Tibial artery (tissue), 4 donors: ENCODE data around the gene PTPRA.

Experiments
- DNase-seq, 2 donors: peaks; one replicate each; pipeline ENCODE4 v3.0.0-alpha.2; 2019
- H3K27ac ChIP-seq, 2 donors: fragments of 200-600 bp; sonication (generic) in 1 of 2; 1 replicate in 1 of 2; 2 replicates in 1 of 2; pipeline ENCODE4 v1.5.1; 2018 to 2019; ENCODE audit warnings: mild to moderate bottlenecking in 1 of 2
- H3K27me3 ChIP-seq, 2 donors: fragments of 200-600 bp; sonication (generic) in 1 of 2; one replicate each; pipeline versions ENCODE4 v1.5.1 to v1.6.0; 2016 to 2019
- H3K36me3 ChIP-seq, 3 donors: fragments of 200-600 bp; sonication (generic) in 2 of 3; one replicate each; pipeline ENCODE4 v1.5.1; 2016 to 2019; ENCODE audit warnings: mild to moderate bottlenecking in 2 of 3
- H3K4me1 ChIP-seq, 4 donors: fragments of 200-600 bp; sonication (generic) in 2 of 4; 1 replicate in 3 of 4; 2 replicates in 1 of 4; pipeline ENCODE4 v1.5.1; 2016 to 2019
- H3K4me3 ChIP-seq, 2 donors: fragments of 200-600 bp; sonication (generic) in 1 of 2; 1 replicate in 1 of 2; 2 replicates in 1 of 2; pipeline ENCODE4 v1.5.1; 2018 to 2019; ENCODE audit warnings: mild to moderate bottlenecking in 2 of 2
- H3K9me3 ChIP-seq, 3 donors: fragments of 200-600 bp; sonication (generic) in 1 of 3; one replicate each; pipeline ENCODE4 v1.5.1; 2016 to 2019
- CTCF ChIP-seq, 2 experiments: fragments of 200-600 bp in 1 of 2; fragments of 450-650 bp in 1 of 2; IDR thresholded peaks; one replicate each; pipeline ENCODE4 v1.5.1; 2017 to 2019; ENCODE audit warnings: antibody characterized with exemption in 2 of 2, mild to moderate bottlenecking in 1 of 2, moderate library complexity in 1 of 2
- intact Hi-C: fragments of 100-400 bp; cut with DNase I; formaldehyde crosslinking; loops from one replicate; pipeline ENCODE4 v1.15.0; 2023; ENCODE audit warnings: low total_unique reads

PTPRA gene

DNA sequence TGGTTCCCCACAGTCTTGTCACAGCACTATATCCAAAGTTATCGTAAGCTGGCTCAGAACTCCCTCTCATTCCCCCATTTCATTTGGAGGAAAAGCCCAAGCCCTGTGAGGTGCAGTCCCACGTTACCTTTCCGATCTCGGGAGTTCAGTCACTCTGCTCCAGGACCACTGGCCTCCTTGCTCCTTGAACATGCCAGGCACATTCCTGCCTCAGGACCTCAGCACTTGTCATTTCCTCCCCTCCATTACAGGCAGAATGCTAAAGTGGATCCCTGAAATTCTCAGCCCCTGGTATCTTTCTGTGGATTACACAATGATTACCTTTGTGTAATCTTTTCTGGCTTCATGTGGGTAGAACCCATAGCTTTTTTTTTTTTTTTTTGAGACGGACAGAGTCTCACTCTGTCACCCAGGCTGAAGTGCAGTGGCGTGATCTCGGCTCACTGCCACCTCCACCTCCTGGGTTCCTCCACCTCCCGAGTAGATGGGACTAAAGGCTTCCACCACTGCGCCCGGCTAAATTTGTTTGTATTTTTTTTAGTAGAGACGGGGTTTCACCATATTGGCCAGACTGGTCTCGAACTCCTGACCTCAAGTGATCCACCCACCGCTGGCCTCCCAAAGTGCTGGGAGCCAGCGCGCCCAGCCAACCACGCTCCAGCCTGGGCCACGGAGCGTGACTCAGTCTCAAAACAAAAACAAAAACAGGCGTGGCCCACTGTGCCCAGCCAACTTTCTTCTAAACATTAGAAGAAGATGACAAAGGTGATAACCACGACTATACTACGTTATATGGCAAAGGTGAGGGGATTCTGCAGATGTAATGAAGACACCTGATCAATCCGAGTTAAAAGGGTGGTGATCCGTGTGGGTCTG is 194.1 kb downstream of the PTPRA start:
- H3K4me1 ChIP-seq, result peaks cover 5 to 10% (median 9%) of the 10 kb centered on the region in 4 donors
- no peak for TF ChIP-seq CTCF (IDR thresholded peaks at IDR 0.05)
- no peaks in the 10 kb centered on the region for H3K36me3 ChIP-seq
- H3K27me3 ChIP-seq, result peaks cover 0 to 26% of the 10 kb centered on the region in 2 donors
- no peaks in the 10 kb centered on the region for H3K9me3 ChIP-seq
- intact Hi-C loops, result no loop called here
- no peak overlapping the region for H3K27ac ChIP-seq
- H3K4me3 ChIP-seq, result no peak overlapping the region
- no peak for DNase-seq

DNA sequence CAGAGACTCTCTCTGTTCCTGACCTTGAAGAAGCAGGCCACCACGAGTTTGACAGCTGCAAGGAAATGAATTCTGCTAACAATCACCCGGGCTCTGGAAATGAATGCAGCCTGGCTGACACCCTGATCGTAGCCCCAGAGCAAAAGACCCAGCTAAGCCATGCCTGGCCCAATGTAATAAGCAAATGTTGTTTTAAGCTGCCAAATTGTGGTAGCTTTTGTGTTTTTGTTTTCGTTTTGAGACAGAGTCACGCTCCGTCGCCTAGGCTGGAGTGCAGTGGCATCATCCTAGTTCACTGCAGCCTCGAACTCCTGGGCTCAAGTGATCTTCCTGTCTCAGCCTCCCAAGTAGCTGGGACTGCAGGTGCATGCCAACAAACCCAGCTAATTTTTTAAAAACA is 194.8 kb downstream of the PTPRA start:
- Histone ChIP-seq H3K4me3 (no peak overlapping the region), H3K27ac (no peak overlapping the region), H3K27me3 (peaks cover 0 to 33% of the 10 kb centered on the region in 2 donors), H3K36me3 (no peaks in the 10 kb centered on the region), H3K4me1 (peaks cover 5 to 12% (median 9%) of the 10 kb centered on the region in 4 donors), H3K9me3 (no peaks in the 10 kb centered on the region)
- DNase-seq, result no peak
- no peak for TF ChIP-seq CTCF (IDR thresholded peaks at IDR 0.05)
- intact Hi-C loops, result no loop called here

DNA sequence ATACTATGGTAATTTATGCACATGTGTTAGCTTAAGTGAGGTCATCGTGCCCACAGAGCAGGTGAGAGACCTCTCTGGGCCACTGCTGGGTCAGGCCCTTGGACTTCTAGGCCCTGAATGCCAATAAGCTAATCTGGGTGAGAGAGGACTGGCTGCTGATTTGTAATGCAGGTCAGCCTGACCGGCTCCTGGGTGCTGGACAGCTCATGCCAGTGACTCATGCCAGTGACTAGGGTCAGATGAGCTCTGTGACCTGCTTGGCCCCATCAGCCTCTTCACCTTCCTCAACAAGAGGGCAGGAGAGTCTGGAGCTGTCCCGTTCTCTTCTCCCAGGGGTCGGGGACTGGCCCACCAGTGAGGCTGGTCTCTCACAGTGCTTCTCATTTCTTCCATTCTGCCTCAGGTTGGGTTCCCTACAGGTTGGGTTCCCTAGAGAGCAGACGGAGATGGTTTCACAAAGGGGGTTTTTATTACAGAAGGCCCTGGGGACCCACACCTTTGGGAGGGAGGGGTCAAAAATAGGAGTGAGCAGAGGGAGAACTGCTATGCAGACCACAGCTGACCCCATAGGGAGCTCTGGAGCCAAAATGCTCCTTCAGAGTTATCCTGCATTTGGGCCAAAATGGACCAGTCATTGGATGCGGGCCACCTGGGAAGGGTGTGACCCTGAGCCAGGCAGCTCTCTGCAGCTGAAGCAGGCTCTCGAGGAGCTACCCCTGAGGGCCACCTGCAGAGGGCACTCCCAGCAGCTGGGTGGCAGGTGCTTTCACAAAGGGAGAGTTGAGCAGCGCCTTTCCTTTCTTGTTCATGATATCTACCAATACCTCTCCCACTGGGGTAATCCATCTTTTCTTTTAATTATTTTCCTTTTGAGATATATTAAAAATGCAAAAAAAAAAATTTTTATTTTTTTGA is 196.0 kb downstream of the PTPRA start:
- no peak for DNase-seq
- intact Hi-C loops, result no loop called here
- TF ChIP-seq CTCF (IDR thresholded peaks at IDR 0.05), result no peak
- H3K4me1 ChIP-seq, result peaks cover 5 to 12% (median 9%) of the 10 kb centered on the region in 4 donors
- peaks cover 0 to 44% of the 10 kb centered on the region in 2 donors for H3K27me3 ChIP-seq
- H3K4me3 ChIP-seq, result no peak overlapping the region
- no peaks in the 10 kb centered on the region for H3K9me3 ChIP-seq
- H3K36me3 ChIP-seq, result no peaks in the 10 kb centered on the region
- no peak overlapping the region for H3K27ac ChIP-seq

DNA sequence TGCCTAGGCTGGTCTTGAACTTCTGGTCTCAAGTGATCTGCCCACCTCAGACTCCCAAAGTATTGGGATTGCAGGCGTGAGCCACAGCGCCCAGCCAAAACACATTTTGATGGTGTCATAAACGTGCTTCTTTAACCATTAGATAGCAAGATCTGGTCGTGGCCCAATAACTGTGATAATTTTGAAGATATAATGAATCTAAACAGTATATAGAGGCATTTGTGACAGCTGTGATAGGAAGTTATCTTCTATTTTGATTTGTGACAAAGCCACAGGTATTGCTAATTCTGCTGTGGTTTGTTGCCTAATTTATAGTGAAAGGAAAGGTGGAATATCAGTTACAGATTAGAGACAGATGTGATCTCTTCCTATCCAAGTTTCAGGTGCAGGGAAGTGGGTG is 197.4 kb downstream of the PTPRA start:
- intact Hi-C loops, result no loop called here

More for the DNA sequence above, 197.4 kb downstream of the PTPRA start:
- Histone ChIP-seq H3K4me1 (peaks cover 5 to 12% (median 9%) of the 10 kb centered on the region in 4 donors), H3K9me3 (no peaks in the 10 kb centered on the region), H3K36me3 (no peaks in the 10 kb centered on the region), H3K4me3 (no peak overlapping the region), H3K27ac (no peak overlapping the region), H3K27me3 (peaks cover 0 to 45% of the 10 kb centered on the region in 2 donors)
- no peak for TF ChIP-seq CTCF (IDR thresholded peaks at IDR 0.05)
- DNase-seq, result no peak
